Fibroblast of skin of left biceps (primary cell): ENCODE data around the gene AP1S3.
"Not testable (repeated sequence)": the region's sequence is repeated elsewhere in the genome, so short reads cannot be mapped to it uniquely, and the experiment has no call there.

ENCODE experiments used
- DNase-seq, 2 experiments: peaks; one replicate each; pipeline ENCODE4 v3.0.0-alpha.2; 2013; ENCODE audit warnings: low read depth in 2 of 2

The AP1S3 gene

DNA sequence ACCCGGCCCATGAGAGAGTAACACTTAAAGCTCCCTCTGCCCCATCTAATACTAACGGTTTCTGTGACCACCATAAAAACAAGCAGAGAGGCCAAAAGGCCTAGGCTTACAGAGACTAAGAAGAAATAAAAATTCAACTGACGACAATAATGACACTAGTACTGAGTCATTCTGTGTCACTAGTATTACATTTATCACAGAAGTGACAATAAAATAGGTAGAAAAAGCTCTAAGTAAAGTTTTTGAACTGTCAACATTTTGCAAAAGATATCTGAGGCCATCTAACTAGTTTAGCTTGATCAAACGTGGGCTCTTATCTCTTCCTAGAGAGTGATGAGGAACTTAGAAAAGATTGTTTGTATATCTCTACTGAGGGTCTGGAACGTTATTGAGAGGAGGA is 35.6 kb downstream of the AP1S3 start:
- DNase-seq: no peak

DNA sequence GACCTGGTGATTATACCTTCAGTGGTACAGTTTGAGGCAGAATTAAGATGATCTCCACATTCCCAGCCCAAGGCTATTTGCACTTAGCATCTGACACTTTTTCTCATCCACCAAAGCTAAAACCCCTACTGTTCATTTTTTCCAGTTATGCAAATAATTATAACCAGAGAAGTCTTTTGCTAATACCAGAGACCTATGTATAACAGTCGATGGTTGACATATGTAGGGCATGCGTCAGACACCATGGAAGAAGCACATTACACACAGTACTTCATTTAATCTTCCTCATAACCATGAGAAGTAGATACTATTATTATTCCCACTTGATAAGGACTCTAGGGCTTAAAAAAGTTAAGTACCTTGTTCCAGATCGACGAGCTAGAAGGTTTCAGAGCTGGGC is 36.5 kb downstream of the AP1S3 start:
- DNase-seq: no peak

DNA sequence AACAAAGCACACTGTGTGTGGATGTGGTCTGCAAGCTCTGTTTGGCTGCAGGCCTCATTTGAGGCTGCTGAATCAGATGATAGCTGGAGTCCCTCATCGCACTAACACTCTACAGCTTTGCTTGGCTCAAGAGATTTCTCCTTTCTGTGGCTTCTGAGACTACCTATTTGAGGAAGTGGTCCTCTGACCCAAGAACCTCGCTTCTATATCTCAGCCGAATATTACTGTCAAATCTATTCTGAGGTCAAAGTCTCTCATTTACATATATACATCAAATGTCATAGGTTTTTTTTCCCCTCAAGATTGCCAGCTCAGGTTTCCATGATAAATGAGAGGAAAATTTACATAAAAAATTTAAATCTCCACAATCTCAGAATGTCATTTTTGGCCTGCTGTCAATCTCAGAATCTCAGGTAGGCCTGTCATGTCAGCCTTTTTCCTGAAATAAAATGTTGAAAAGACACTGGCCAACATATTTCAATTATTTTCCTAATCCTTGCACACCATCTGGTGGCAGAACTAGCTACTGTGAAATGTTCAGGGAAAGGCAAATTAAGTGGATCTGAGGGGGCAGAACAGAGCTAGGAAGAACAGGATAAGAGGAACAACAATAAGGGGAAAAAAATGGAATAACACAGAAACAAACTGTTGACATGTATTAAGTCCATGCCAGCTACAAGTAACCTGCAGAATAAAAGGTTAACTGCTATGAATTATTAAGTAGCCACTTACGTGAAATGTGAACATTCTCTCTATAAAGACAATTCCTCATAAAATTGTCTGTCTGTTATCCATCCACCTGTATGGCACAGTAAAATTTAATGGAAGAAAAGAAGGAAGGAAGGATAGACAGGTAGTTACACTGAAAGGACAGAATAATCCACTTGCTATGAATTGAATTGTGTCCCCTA is 39.3 kb downstream of the AP1S3 start:
- DNase-seq: no peak

DNA sequence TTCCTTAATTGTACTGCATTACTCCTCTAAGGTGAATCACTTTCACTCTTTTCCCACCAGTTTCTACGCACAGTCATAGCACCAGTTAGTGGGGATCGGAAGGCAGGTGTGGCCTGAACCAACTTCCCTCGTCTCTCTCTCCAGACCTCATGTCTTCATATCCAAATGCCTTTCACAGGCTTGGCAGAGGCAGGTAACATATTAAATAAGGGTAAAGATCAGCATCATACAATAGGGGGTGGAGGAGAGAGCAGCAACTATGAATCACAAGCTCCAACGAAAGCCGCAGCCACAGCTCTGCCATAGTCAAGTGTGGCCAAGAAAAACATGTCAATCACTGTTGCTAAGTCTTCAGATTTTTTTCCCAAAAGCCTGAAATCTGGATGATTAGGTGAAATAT is 40.3 kb downstream of the AP1S3 start:
- DNase-seq: no peak

DNA sequence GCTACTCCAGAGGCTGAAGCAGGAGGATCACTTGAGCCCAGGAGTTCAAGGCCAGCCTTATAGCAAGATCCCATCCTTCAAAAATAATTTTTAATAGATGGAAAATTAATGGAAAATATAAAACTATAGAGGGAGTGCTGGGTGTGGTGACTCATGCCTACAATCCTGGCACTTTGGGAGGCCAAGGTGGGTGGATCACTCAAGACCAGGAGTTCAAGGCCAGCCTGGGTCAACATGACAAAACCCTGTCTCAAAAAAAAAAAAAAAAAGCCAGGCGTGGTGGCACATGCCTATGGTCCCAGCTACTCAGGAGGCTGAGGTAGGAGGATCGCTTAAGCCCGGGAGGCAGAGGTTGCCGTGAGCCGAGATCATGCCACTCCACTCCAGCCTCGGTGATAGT is 48.0 kb downstream of the AP1S3 start:
- DNase-seq: no peak

DNA sequence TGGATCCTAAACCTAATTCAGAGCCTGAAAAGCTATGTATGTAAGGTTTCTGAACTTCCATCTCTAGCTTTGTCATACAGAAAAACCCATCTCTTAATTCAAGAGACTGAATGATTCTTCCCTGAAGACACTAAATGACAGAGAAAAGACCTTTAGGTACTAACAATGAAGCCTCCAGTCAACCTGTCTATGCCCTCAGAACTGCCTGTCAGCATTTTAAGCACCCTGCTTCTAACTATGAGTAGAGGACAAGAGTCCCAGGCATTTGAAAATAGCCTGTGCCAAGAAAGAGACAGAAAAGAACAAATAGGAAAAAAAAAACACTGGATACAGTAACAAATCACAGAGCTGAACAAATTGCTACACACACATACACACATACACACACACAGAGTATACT is 48.6 kb downstream of the AP1S3 start:
- DNase-seq: no peak

- not testable (repeated sequence) for DNase-seq
These were observed 49.3 kb downstream of the AP1S3 start for GRCh38 chr2:223788106-223788505.

DNA sequence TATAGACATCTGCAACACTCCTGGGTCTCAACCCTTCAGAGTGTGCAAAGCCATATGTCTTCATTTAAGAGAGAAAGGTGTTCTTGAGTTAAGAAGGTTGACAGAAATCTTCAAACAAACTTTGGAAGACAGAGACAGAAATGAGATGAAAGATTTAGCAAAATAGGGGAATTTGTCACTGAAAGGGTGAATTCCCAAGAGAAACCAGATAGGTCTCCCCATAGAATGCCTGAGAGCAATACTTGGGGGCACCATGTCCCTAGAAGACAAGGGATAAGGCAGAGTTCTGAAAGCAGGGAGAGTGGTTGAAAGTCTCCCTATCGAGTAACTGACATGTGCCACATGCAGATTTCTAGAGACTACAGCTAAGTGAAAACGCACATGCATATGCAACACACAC is 50.0 kb downstream of the AP1S3 start:
- DNase-seq: no peak

DNA sequence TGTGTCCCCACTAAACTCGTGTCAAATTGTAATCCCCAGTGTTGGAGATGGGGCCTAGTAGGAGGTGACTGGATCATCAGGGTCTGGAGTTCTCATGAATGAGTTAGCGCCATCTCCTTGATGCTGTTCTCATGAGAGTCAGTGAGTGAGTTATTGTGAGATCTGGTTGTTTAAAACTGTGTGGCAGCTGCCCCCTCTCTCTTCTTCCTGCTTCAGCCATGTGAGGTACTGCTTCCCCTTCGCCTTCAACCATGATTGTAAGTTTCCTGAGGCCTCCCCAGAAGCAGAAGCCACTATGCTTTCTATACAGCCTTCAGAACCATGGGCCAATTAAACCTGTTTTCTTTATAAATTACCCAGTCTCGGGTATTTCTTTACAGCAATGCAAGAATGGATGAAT is 50.4 kb downstream of the AP1S3 start:
- no peak for DNase-seq

GRCh38 chr2:223786236-223786635 is 51.1 kb downstream of the AP1S3 start:
- DNase-seq: no peak

GRCh38 chr2:223784221-223784772 is 53.1 kb downstream of the AP1S3 start:
- no peak for DNase-seq

GRCh38 chr2:223782629-223783028 is 54.8 kb downstream of the AP1S3 start:
- no peak for DNase-seq

DNA sequence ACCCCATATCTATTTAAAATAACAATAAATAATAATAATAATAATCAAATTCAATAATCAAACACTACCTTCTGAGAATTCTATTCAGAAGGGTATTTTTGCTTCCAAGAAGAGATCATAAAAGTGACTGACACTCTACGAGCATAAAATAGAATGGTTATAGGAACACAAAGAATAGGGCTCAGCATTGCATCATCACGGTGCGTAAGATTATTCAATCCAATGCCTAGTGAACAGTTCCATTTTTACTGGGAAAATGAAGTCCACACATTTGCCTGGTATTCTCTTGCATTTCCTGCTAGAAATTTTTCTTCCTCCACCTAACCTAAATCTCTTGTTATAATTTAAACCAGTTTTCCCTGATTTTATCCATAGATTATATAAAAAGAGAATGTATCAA is 55.8 kb downstream of the AP1S3 start:
- DNase-seq: no peak

GRCh38 chr2:223779877-223780276 is 57.5 kb downstream of the AP1S3 start:
- DNase-seq: no peak

- no peak for DNase-seq
These were observed 63.2 kb downstream of the AP1S3 start for GRCh38 chr2:223774193-223774592.

- no peak for DNase-seq
These were observed 65.0 kb downstream of the AP1S3 start for GRCh38 chr2:223772363-223772762.

DNA sequence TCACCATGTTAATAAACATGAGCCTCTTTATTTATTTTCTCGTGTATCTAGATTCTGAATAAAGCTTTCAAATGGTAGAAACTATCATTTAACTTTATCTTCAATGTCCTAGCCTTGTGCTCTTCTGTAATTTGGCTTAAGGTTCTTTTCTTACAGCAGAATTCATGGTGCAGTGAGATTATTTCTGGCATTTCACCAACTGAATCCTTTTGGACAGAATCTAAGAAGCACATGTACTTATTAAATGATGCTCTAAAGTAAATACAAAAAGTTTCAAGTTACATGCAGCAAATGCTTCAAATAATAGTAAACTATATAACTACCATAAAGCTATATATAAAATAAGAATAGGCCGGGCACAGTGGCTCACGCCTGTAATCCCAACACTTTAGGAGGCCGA is 65.9 kb downstream of the AP1S3 start:
- no peak for DNase-seq

GRCh38 chr2:223768179-223768578 is 69.2 kb downstream of the AP1S3 start:
- no peak for DNase-seq

DNA sequence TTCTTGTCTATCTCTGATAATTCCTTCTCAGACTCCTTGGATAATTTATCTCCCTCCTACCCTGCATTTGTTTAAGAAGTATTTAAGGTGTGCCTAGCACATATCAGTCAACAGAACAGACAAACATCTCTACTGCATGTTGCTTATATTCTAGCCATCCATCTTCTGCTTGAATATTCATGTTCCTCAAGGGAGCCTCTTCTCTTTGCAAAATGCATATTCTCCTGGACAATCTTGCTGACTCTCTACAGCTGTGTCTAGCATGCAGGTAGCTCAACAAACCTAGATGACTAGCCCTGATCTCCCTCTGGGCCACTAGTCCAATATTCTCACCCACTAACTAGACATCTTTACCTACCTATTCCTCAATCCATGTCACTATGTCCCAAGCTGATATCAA is 70.0 kb downstream of the AP1S3 start:
- no peak for DNase-seq

- DNase-seq: no peak
These were observed 72.1 kb downstream of the AP1S3 start for GRCh38 chr2:223765221-223765785.

- DNase-seq: no peak
These were observed 72.6 kb downstream of the AP1S3 start for GRCh38 chr2:223764796-223765195.

- DNase-seq: no peak
These were observed 74.5 kb downstream of the AP1S3 start for GRCh38 chr2:223762853-223763252.

DNA sequence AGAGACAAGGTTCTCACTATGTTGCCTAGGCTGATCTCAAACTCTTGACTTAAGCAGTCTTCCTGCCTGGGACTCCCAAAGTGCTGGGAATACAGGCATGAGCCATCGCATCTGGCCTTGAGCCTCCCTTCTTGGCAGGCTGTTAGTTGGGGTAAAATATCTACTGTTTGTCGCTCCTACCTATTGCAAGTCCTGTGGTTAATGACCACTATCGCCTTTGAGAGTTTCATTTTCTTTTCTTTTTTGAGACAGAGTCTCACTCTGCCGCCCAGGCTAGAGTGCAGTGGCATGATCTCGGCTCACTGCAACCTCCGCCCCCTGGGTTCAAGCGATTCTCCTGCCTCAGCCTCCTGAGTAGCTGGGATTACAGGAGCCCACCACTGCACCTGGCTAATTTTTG is 75.6 kb downstream of the AP1S3 start:
- not testable (repeated sequence) for DNase-seq
